ENCODE measurements around the gene ZDHHC17.

The ZDHHC17 gene

DNA sequence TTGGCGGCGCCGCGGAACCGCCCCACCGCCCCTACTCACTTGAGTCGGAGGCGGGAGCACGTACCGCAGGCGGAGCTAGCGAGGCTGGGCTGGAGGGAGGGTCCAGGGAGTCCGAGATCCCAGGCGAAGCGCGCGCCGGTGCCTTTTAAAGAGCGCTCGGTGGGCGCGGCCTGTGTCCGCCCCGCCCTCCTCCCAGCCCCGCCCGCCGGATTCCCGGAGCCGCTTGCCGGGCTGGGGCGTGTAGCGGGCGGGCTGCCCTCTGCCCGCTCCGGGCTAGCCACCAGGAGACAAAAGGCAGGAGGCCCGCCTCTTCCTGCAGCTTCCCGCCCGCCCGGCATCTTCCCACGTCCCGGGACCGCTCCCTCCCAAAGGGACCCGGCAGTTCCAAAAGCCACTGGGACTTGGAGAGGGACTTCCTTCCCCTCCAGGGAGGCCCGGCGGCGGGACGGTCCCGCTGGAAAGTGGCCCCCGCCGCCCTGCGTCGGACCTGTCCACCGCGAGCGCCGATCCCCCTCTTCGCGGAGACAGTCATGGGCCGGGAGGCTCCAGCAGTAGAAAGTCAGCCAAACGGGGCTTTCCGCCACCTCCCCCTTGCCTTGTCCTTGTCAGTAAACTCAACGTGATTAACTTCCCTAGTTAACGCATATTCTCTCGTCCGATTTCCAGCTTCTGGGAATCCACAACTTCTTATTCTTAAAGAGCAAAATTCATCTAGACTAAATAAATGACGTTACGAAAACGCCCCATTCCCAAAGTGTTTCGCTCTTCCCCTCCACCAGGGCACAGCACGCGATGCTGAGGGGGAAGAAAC is 115.2 kb downstream of the ZDHHC17 start, which contains the start of gene CSRP2:
CSRP2 (minus strand) TSS at position 121 of the 811 bp plus-strand sequence. CDS start 12,759 bp downstream, outside the sequence.
- peak; percentile 56 to 67 for DNase-seq

DNA sequence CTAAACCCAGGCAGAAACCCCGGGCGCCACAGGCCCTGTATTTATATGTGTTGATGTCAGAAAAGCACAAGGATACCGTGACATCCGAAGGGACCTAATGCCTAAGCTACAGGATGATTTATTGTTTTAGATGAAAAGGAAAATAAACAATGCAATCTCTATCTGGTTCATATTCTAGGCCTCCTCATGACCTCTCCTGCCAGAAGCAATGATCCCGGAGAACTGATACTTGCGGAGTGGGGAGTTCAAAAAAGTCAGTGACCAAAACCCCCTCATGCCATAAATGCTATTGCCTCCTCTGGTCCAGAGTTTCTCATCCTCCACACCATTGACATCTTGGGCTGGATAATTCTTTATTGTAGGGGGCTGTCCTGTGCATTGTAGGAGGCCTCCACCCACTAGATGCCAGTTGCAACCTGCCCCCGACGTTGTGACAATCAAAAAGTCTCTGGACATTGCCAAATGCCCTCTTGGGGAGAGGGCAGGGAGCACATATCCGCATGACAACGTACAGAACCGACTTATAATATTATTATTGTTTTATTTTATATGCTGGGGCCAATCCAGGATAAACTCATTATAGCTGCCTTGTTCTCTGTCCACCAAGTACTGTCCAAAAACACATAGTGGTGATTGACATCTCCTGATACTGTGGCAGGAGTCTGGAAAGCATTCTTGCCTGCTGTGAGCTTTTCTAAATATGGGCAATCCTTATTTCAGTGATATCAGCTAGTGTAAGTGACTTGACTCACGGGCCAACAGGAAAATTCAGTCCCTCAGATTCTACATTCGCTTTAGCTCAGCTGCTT is 116.0 kb downstream of the ZDHHC17 start:
- DNase-seq: no peak

- DNase-seq: no peak
Measured at GRCh38 chr12:76880519-76881023, 116.7 kb downstream of the ZDHHC17 start.

- DNase-seq: no peak
Measured at GRCh38 chr12:76881142-76881541, 117.2 kb downstream of the ZDHHC17 start.

- DNase-seq: no peak
Measured at GRCh38 chr12:76882367-76882766, 118.5 kb downstream of the ZDHHC17 start.

DNA sequence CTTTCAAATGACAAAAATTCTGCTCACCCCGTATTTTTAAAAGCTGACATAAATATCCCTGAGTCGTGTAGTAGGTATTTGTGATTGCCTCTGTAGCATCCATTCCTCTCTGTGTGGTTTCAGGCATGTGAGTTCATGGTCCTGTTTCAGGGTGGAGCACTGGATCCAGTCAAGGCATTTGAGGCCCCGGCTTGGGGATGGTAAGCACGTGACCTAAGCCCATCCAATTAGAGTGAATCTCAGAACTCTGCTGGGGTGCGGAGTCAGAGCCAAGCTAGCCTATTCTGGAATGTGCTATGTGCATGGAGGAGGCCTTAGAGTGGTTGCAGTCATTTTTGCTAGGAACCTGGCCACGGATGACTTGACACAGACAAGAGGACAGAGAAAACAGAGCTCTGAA is 119.2 kb downstream of the ZDHHC17 start:
- no peak for DNase-seq

DNA sequence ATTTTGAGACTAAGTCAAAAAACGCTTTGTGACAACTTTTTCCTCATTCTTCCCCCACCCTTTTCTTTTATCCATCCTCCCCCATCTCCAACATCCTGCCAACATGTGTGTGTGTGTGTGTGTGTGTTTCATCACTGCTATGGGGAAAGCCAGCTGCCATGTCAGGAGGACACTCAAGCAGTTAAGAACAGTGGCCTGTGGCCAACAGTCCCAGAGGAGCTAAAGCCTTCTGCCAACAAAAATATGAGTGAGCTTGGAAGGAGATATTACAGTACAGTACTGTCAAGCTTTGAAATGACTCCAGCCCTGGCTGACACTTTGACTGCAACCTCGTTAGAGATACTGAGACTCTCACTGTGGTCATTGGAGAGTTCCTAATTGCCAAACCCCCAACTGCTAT is 119.9 kb downstream of the ZDHHC17 start:
- DNase-seq: no peak

- DNase-seq: no peak
Measured at GRCh38 chr12:76888775-76889174, 124.9 kb downstream of the ZDHHC17 start.

DNA sequence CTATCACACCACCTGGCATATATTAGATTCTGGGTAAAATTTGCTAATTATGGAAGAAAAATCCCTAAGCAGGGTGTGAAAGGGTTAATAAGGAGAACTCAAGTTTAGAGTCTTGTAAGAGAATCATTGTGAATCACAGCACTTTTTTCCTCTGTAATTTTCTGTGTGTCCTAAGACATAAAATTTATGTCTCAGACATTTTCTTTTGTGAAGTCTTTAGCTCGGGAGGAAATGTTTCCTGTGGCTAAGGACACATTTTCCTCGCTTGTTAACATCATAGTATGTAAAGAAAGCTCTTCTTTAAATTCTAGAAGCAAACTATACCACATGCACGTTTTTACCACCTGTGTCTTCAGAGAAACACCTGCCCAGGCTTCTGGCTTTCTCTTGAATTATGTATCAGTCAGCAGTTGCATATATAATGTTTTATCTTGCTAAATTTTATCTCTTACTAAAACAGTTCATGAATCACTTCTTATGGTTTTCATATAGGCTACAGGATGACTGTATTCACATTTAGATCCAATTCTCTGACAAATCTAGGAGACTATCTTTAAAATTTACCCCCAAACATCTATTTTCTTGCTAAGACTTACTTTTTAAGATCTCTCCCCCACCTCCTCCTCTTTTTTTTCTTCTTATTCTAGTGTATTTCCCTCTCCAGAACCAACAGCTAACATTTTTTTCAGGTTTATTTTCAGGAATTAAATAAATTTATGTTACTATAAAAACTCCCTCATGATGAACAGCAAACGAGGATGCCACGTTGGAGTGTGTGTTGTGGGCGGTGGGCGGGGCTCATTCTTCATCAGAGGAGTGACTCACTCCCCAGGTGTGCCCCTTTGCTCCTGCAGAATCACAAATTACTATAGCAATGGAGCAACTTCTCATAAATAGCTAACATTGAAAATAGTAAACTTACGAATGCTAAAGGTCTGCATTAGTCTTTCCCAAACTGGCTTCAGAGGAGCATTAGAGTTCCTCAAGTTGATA is 126.5 kb downstream of the ZDHHC17 start:
- no peak for DNase-seq

- no peak for DNase-seq
Measured at GRCh38 chr12:76891609-76892008, 127.7 kb downstream of the ZDHHC17 start.

- no peak for DNase-seq
Measured at GRCh38 chr12:76895796-76896195, 131.9 kb downstream of the ZDHHC17 start.

- no peak for DNase-seq
Measured at GRCh38 chr12:76896274-76896673, 132.4 kb downstream of the ZDHHC17 start.

GRCh38 chr12:76898442-76898841 is 134.5 kb downstream of the ZDHHC17 start:
- no peak for DNase-seq

DNA sequence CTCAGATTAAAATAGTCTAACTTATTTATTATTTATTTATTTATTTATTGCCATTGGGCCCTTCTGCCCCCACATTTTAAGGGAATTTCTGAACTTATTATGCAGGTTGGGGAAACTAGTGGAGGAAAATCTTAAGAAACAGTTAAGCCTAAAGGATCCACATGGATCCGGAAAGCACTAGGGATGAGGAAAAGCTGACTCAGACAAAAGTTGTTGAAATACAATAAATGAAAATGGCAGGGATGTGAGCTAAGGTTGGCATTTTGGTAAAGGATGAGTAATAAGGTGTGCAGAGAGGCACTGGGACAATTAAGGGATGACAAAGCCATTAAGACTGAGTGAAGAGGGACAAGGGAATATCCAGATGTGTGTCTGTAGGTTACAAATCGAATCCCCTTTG is 135.6 kb downstream of the ZDHHC17 start:
- DNase-seq: no peak

- DNase-seq: no peak
Measured at GRCh38 chr12:76901628-76902380, 137.9 kb downstream of the ZDHHC17 start.

Data from inflammatory macrophage treated with lipopolysaccharide for 1 hour (primary cell).